ENCODE results near the gene PPP2R5C. TPM values are rescaled to one million over a fixed set of nuclear protein-coding genes. Genes with fewer than 3 reads are reported as not detected.

The PPP2R5C gene
- total RNA-seq, 1 donor from 2014 or later: 60.8 TPM

GRCh38 chr14:101810897-101811621 lies 49.5 kb downstream of the PPP2R5C start:
- DNase-seq (ENCODE audit: low spot score) (no peak), ATAC-seq (no peak)

- no peak for ATAC-seq
- no peak for DNase-seq (ENCODE audit: low spot score)
Measured at GRCh38 chr14:101812071-101812470, 50.6 kb downstream of the PPP2R5C start.

- ATAC-seq (no peak), DNase-seq (ENCODE audit: low spot score) (no peak)
Measured at GRCh38 chr14:101813171-101813759, 51.8 kb downstream of the PPP2R5C start.

- no peak for DNase-seq (ENCODE audit: low spot score)
- no peak for ATAC-seq
Measured at GRCh38 chr14:101813833-101814232, 52.3 kb downstream of the PPP2R5C start.

- ATAC-seq (no peak), DNase-seq (ENCODE audit: low spot score) (no peak)
Measured at GRCh38 chr14:101814934-101815333, 53.4 kb downstream of the PPP2R5C start.

GRCh38 chr14:101815994-101816393 lies 54.5 kb downstream of the PPP2R5C start:
- DNase-seq (ENCODE audit: low spot score): no peak
- ATAC-seq: no peak

GRCh38 chr14:101817501-101818001 lies 56.0 kb downstream of the PPP2R5C start:
- DNase-seq (ENCODE audit: low spot score) (peak; percentile 12), ATAC-seq (no peak)

- ATAC-seq (no peak), DNase-seq (ENCODE audit: low spot score) (peak; percentile 15)
Measured at GRCh38 chr14:101819251-101819990, 57.9 kb downstream of the PPP2R5C start.

- DNase-seq (ENCODE audit: low spot score): peak; percentile 33
- no peak for ATAC-seq
Measured at GRCh38 chr14:101820283-101820798, 58.8 kb downstream of the PPP2R5C start.

- ATAC-seq: no peak
Measured at GRCh38 chr14:101821528-101821927, 60.0 kb downstream of the PPP2R5C start.

GRCh38 chr14:101823066-101823465 lies 61.6 kb downstream of the PPP2R5C start:
- DNase-seq (ENCODE audit: low spot score): no peak
- no peak for ATAC-seq

More at GRCh38 chr14:101821528-101821927, 60.0 kb downstream of the PPP2R5C start:
- DNase-seq (ENCODE audit: low spot score): no peak

- ATAC-seq (peak; percentile 35), DNase-seq (ENCODE audit: low spot score) (no peak)
Measured at GRCh38 chr14:101823511-101824120, 62.1 kb downstream of the PPP2R5C start.

GRCh38 chr14:101824339-101824727 lies 62.8 kb downstream of the PPP2R5C start:
- no peak for DNase-seq (ENCODE audit: low spot score)
- ATAC-seq: no peak

- no peak for ATAC-seq
- DNase-seq (ENCODE audit: low spot score): no peak
Measured at GRCh38 chr14:101825797-101826196, 64.3 kb downstream of the PPP2R5C start.

- DNase-seq (ENCODE audit: low spot score): no peak
Measured at GRCh38 chr14:101826351-101826750, 64.8 kb downstream of the PPP2R5C start.

GRCh38 chr14:101827286-101827685 lies 65.8 kb downstream of the PPP2R5C start:
- ATAC-seq: peak; percentile 24
- peak; percentile 12 for DNase-seq (ENCODE audit: low spot score)

More at GRCh38 chr14:101826351-101826750, 64.8 kb downstream of the PPP2R5C start:
- no peak for ATAC-seq

- peak; percentile 1 for DNase-seq (ENCODE audit: low spot score)
- ATAC-seq: no peak
Measured at GRCh38 chr14:101828046-101828445, 66.5 kb downstream of the PPP2R5C start.

- peak; percentile 33 for DNase-seq (ENCODE audit: low spot score)
- no peak for ATAC-seq
Measured at GRCh38 chr14:101830271-101830670, 68.8 kb downstream of the PPP2R5C start.

GRCh38 chr14:101833045-101833444 lies 71.5 kb downstream of the PPP2R5C start:
- DNase-seq (ENCODE audit: low spot score) (peak; percentile 49), ATAC-seq (peak; percentile 78)

GRCh38 chr14:101834397-101834796 lies 72.9 kb downstream of the PPP2R5C start:
- no peak for ATAC-seq
- DNase-seq (ENCODE audit: low spot score): no peak
